ENCODE measurements around the gene LTA4H.
A peak's percentile ranks its signal among the peaks of the same experiment; 100 is the strongest.

Gene LTA4H

DNA sequence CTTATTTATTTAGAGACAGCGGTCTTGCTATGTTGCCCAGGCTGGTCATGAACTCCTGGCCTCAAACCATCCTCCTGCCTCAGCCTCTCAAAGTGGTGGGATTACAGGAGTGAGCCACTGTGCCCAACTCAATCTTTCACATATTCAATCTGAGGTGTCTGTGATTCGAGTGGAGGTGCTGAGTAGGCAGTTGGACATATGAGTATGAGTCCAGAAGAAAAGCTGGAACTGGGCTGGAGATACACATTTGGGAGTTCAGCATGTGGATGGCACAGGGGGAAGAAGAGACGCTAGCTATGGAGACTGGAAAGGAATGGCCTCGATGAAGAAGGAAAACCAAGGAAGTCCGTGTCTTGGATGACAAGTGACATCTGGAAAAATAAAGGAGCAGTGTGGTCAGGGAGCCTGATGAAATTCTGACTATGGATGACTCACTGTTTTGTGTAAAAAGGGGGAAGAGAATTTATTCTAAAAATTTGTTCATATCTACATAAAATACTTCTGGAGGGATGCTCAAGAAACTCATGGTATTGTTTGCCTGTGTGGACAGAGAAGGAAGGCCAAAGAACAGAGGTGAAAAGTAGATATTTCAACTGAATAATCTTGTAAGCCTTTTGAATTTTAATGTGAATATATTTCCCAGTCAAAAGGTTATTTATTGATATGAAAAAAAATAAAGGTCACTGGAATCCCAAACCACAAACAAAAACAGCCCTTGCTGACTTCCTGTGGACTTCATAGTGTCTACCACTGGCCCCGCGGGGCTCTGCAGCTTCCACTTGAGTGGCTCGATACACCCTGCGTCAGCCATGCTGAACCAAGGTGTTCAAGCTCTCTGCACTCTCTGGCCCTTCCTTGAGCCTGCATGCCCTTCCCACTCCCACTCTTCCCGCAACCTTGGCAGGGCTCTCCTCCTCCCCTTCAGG, 8.9 kb upstream of the LTA4H start:
- TF ChIP-seq, protein P1, sequence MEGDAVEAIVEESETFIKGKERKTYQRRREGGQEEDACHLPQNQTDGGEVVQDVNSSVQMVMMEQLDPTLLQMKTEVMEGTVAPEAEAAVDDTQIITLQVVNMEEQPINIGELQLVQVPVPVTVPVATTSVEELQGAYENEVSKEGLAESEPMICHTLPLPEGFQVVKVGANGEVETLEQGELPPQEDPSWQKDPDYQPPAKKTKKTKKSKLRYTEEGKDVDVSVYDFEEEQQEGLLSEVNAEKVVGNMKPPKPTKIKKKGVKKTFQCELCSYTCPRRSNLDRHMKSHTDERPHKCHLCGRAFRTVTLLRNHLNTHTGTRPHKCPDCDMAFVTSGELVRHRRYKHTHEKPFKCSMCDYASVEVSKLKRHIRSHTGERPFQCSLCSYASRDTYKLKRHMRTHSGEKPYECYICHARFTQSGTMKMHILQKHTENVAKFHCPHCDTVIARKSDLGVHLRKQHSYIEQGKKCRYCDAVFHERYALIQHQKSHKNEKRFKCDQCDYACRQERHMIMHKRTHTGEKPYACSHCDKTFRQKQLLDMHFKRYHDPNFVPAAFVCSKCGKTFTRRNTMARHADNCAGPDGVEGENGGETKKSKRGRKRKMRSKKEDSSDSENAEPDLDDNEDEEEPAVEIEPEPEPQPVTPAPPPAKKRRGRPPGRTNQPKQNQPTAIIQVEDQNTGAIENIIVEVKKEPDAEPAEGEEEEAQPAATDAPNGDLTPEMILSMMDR (IDR thresholded peaks at IDR 0.05; ENCODE audit: control insufficient read depth, insufficient read depth, low read depth, low read length, missing control alignments), result no peak
- DNase-seq (ENCODE audit: low read depth), result peak; percentile 46
- H3K4me3 ChIP-seq (ENCODE audit: control insufficient read depth, low read depth, low read length), result no peak overlapping the region

DNA sequence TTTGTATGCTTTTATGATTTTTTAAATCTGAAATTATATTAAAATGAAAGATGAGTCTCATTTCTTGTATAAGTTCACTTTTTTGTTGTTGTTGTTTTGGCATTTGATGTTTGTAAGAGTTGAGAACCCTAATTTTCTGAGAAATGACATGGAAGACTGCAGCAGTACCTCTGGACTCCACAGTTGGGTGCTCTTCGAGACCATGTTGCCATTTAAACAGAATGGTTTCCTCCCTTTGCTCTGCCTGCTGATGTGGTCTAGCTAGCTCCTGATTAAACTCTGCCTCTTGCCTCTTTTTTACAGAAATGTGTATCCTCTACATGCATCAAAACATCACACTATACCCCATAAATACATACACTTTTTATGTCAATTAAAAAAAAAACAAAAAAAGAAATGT, 5.8 kb upstream of the LTA4H start:
- H3K4me3 ChIP-seq (ENCODE audit: control insufficient read depth, low read depth, low read length), result no peak overlapping the region
- DNase-seq (ENCODE audit: low read depth), result no peak
- TF ChIP-seq, protein P1 (IDR thresholded peaks at IDR 0.05; ENCODE audit: control insufficient read depth, insufficient read depth, low read depth, low read length, missing control alignments), result no peak

DNA sequence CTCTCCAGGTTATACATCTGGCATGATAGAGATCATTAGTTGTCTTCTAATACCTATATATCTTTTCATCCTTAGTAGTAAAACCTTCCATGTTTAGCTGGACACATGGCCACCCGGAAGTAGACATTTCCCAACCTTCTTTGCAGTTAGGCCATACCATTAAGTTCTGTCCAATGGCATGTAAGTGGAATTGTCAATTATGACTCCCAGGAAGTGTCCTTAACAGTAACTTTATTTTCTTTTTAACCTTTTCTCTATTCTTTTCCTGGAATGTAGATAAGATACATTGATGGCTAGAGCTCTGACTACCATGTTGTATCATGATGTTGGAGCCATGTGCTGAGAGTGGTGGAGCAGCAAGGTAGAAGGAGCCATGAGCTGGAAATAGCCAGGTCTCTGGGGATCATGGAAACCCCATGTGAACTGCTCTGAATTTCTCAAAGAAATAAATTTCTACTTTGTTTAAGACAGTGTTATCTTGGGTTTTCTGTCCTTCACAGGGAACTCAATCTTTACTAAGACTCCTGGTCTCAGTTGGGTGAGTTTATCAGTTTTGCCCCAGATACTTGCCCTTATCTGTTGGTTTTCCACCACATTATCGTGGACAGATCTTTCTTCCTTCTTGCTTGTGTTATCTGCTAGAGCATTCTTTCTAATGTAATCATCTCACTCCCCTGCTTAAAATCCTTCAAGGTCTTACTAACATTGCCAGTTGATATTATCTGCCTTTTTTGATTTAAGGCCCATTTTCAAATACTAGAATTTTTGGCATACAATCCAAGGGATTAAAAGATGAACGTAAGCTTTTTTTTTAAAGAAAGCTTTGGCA, 5.1 kb upstream of the LTA4H start:
- TF ChIP-seq, protein P1 (IDR thresholded peaks at IDR 0.05; ENCODE audit: control insufficient read depth, insufficient read depth, low read depth, low read length, missing control alignments), result no peak
- no peak for DNase-seq (ENCODE audit: low read depth)
- no peak overlapping the region for H3K4me3 ChIP-seq (ENCODE audit: control insufficient read depth, low read depth, low read length)

DNA sequence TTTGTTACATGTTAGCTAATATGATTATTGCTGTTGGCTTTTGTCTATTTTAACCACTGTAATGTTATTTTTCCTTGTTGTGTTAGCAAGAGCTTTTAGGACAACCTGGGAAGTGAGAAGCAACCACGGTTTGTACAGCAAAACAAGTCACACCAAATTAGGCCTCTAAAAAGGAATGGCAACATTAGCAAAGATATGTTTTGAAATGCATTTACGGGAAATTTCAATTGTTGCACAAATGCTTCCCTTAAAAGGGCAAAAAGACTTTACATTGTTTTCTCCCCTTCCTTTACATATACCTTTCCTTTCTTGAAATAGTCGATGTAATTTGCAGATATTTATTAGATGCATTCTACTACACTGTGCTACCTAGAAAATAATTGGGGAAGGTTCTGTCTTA, 4.1 kb upstream of the LTA4H start:
- DNase-seq (ENCODE audit: low read depth), result no peak
- H3K4me3 ChIP-seq (ENCODE audit: control insufficient read depth, low read depth, low read length), result no peak overlapping the region
- TF ChIP-seq, protein P1 (IDR thresholded peaks at IDR 0.05; ENCODE audit: control insufficient read depth, insufficient read depth, low read depth, low read length, missing control alignments), result no peak

DNA sequence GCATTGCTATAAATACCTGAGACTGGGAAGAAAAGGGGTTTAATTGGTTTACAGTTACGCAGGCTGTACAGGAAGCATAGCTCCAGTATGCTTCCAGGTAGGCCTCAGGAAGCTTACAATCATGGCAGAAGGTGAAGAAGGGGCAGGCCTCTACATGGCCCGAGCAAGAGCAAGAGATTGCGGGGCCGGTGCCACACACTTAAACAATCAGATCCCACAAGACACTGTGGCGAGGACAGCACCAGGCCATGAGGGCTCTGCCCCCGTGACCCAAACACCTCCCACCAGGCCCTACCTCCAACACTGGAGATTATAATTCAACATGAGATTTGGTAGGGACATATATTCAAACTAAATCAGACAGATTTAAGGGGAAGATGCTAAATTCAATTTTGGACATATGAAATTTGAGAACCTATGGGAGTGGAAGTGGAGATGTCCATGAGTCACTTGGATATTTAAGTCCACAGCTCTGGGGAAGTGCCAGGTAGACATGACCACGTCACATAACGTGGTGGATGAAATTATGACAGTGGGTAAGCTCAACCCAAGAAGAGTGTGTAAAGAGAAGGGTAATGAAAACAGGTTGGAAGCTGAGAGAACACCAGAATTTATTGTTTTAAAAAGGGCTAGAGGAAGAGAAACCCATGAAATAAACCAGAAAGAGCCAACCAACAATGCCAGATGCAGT, 1.5 kb upstream of the LTA4H start:
- no peak for DNase-seq (ENCODE audit: low read depth)
- no peak overlapping the region for H3K4me3 ChIP-seq (ENCODE audit: control insufficient read depth, low read depth, low read length)
- TF ChIP-seq, protein P1 (IDR thresholded peaks at IDR 0.05; ENCODE audit: control insufficient read depth, insufficient read depth, low read depth, low read length, missing control alignments), result no peak

DNA sequence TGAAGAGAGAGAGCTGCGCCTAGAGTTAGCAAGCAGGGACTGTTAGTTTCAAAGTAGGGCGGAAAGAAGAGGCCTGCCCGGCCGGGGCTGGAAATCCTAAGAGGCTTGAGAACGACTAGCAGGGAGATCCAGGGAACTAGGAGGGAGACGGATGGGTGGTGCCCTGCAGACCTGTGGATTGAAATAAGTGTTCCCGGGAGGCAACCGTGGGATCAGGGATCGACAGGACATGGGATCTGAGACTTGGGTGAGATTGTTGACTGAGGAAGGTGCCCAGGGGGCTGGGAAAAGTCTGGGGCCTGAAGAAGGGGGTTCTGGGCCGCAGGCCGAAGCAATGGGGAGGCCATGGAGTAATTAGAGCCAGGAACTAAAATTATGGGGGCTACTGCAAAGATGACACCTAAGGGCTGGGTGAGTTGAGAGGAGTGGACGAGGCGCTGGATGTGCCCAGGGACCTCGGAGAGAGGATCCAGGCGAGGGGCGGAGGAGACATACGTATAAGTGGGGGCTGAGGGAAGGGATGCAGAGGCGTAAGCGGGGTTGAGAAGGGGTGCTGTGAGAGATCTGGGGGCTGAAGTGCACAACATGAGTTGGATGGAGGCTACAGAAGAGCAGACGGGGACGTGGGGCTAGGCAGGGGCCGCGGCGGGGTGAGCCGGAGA, 635 bp downstream of the LTA4H start:
- no peak for DNase-seq (ENCODE audit: low read depth)
- peak overlapping the region; percentile 67 for H3K4me3 ChIP-seq (ENCODE audit: control insufficient read depth, low read depth, low read length)
- TF ChIP-seq, protein P1 (IDR thresholded peaks at IDR 0.05; ENCODE audit: control insufficient read depth, insufficient read depth, low read depth, low read length, missing control alignments), result no peak

Measured in AG09309 (cell line).